Mesenchymal stem cell (in vitro differentiated cells and primary cell): ENCODE measurements around the gene FTO.
A peak's percentile ranks its signal among the peaks of the same experiment; 100 is the strongest.

Experiments used
- DNase-seq: peaks from one replicate; pipeline ENCODE4 v3.0.0-alpha.2; 2013
- H2AFZ ChIP-seq: one replicate; pipeline ENCODE4 v1.6.1; 2013; ENCODE audit warnings: low read depth, mild to moderate bottlenecking, control low read depth, inconsistent platforms, low read length, moderate library complexity
- H2AK5ac ChIP-seq: 2 replicates; pipeline ENCODE4 v1.6.1; 2013; ENCODE audit warnings: low read length, moderate library complexity, mild to moderate bottlenecking, inconsistent platforms; ENCODE audit not compliant: severe bottlenecking
- H2BK120ac ChIP-seq: one replicate; pipeline ENCODE4 v1.6.1; 2013; ENCODE audit warnings: low read depth, mild to moderate bottlenecking, inconsistent platforms, low read length, moderate library complexity
- H2BK12ac ChIP-seq, 2 experiments: one replicate each; pipeline ENCODE4 v1.6.1; 2013; ENCODE audit warnings: inconsistent platforms in 2 of 2, low read length in 2 of 2, mild to moderate bottlenecking in 2 of 2, moderate library complexity in 2 of 2, control low read depth in 1 of 2
- H2BK15ac ChIP-seq: one replicate; pipeline ENCODE4 v1.6.1; 2013; ENCODE audit warnings: mild to moderate bottlenecking, low read depth, inconsistent platforms; ENCODE audit not compliant: poor library complexity, severe bottlenecking
- H2BK5ac ChIP-seq: 2 replicates; pipeline ENCODE4 v1.6.1; 2013; ENCODE audit warnings: low read depth, mild to moderate bottlenecking, low read length, control low read depth, inconsistent platforms; ENCODE audit not compliant: poor library complexity, severe bottlenecking
- H3K14ac ChIP-seq, 2 experiments: one replicate each; pipeline ENCODE4 v1.6.1; 2013; ENCODE audit warnings: inconsistent platforms in 2 of 2, low read length in 2 of 2, control low read depth in 1 of 2, mild to moderate bottlenecking in 1 of 2, moderate library complexity in 1 of 2
- H3K18ac ChIP-seq, 2 experiments: one replicate each; pipeline ENCODE4 v1.6.1; 2013; ENCODE audit warnings: inconsistent platforms in 2 of 2, low read length in 2 of 2, control low read depth in 1 of 2, low read depth in 1 of 2, mild to moderate bottlenecking in 1 of 2
- H3K23ac ChIP-seq, 2 experiments: one replicate each; pipeline ENCODE4 v1.6.1; 2013; ENCODE audit warnings: inconsistent platforms in 2 of 2, low read length in 2 of 2, mild to moderate bottlenecking in 2 of 2, moderate library complexity in 2 of 2, control low read depth in 1 of 2
- H3K27ac ChIP-seq: 2 replicates; pipeline ENCODE4 v1.5.1; 2013; ENCODE audit warnings: mild to moderate bottlenecking, moderate library complexity, low read length, control low read depth, inconsistent platforms; ENCODE audit not compliant: poor library complexity, severe bottlenecking
- H3K27me3 ChIP-seq, 2 experiments: 2 replicates each; pipeline versions ENCODE4 v1.6.1 to v1.7.0; 2013; ENCODE audit warnings: low read length in 2 of 2, mild to moderate bottlenecking in 2 of 2, moderate library complexity in 2 of 2, control low read depth in 1 of 2, inconsistent platforms in 1 of 2; ENCODE audit not compliant: control insufficient read depth in 1 of 2, insufficient read depth in 1 of 2
- H3K36me3 ChIP-seq, 2 experiments: 2 replicates each; pipeline versions ENCODE4 v1.6.1 to v1.7.0; 2013; ENCODE audit warnings: low read length in 2 of 2, control low read depth in 1 of 2, inconsistent platforms in 1 of 2, low read depth in 1 of 2, mild to moderate bottlenecking in 1 of 2; ENCODE audit not compliant: insufficient read depth in 2 of 2, control insufficient read depth in 1 of 2
- H3K4ac ChIP-seq, 2 experiments: one replicate each; pipeline ENCODE4 v1.6.1; 2013; ENCODE audit warnings: inconsistent platforms in 2 of 2, low read length in 2 of 2, mild to moderate bottlenecking in 2 of 2, moderate library complexity in 2 of 2, control low read depth in 1 of 2, low read depth in 1 of 2
- H3K4me1 ChIP-seq: 2 replicates; pipeline ENCODE4 v1.6.1; 2013; ENCODE audit warnings: low read depth, low read length, control low read depth; ENCODE audit not compliant: control insufficient read depth, insufficient read depth
- H3K4me2 ChIP-seq: 2 replicates; pipeline ENCODE4 v1.6.1; 2013; ENCODE audit warnings: low read length, mild to moderate bottlenecking, inconsistent platforms; ENCODE audit not compliant: poor library complexity, severe bottlenecking
- H3K4me3 ChIP-seq, 2 experiments: 2 replicates each; pipeline versions ENCODE4 v1.5.1 to v1.7.0; 2013; ENCODE audit warnings: low read length in 2 of 2, mild to moderate bottlenecking in 2 of 2, control low read depth in 1 of 2, low read depth in 1 of 2; ENCODE audit not compliant: insufficient read depth in 1 of 2
- H3K79me1 ChIP-seq: replicated peaks from 2 replicates; pipeline ENCODE4 v1.6.1; 2013; ENCODE audit warnings: mild to moderate bottlenecking, control low read depth, low read length, inconsistent platforms; ENCODE audit not compliant: poor library complexity, severe bottlenecking
- H3K9ac ChIP-seq: 2 replicates; pipeline ENCODE4 v1.7.0; 2013; ENCODE audit warnings: mild to moderate bottlenecking, low read length, moderate library complexity
- H3K9me3 ChIP-seq: 2 replicates; pipeline ENCODE4 v1.7.0; 2013; ENCODE audit warnings: mild to moderate bottlenecking, low read length; ENCODE audit not compliant: control insufficient read depth
- H4K8ac ChIP-seq: one replicate; pipeline ENCODE4 v1.6.1; 2013; ENCODE audit warnings: inconsistent platforms, mild to moderate bottlenecking, low read length, moderate library complexity
- H4K91ac ChIP-seq: one replicate; pipeline ENCODE4 v1.6.1; 2013; ENCODE audit warnings: mild to moderate bottlenecking, low read length, inconsistent platforms
- WGBS: methylation state at CpG from one replicate; pipeline ENCODE4 v1.1.7; 2013; ENCODE audit warnings: mixed read lengths; 5-methylcytosine and 5-hydroxymethylcytosine counted together

FTO gene

DNA sequence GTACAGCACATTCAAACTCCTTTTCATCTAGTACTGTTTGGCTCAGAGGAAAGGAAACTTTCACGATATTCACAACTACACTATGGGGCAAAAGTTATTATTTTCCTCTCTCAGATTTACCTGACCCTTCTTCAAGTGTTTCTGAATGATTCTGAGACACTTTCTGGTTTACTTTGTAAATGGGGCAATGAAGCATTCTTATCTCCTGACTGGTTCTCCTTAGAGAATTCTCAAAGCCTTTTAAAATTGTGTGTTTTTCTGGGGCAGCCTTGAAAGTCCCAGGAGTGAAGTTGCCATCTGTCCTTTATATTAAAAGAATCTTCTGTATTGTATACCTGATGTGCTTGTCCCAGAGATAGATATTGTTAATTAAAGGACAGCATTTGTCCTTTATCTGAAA, 264.9 kb downstream of the FTO start:
- H2BK5ac ChIP-seq, result no peak overlapping the region
- peaks cover 11% of the 10 kb centered on the region for H3K79me1 ChIP-seq
- peak overlapping the region; percentile 13 for H3K27ac ChIP-seq
- H4K91ac ChIP-seq, result no peak overlapping the region
- DNase-seq, result no peak
- no peak overlapping the region for H3K18ac ChIP-seq
- H3K4me1 ChIP-seq, result no peaks in the 10 kb centered on the region
- WGBS, result no CpG with 5 or more reads among the region's 1 CpG
- no peak overlapping the region for H4K8ac ChIP-seq
- H3K14ac ChIP-seq, result no peak overlapping the region
- peaks cover 0 to 2% of the 10 kb centered on the region in 2 experiments for H3K36me3 ChIP-seq
- no peaks in the 10 kb centered on the region for H3K9me3 ChIP-seq
- no peak overlapping the region for H2BK12ac ChIP-seq
- H3K9ac ChIP-seq, result peak overlapping the region; percentile 4
- H2AK5ac ChIP-seq, result no peak overlapping the region
- no peak overlapping the region for H2BK15ac ChIP-seq
- H3K4ac ChIP-seq, result no peak overlapping the region
- H3K23ac ChIP-seq, result no peak overlapping the region
- H3K27me3 ChIP-seq, result no peaks in the 10 kb centered on the region
- H3K4me2 ChIP-seq, result no peak overlapping the region
- H3K4me3 ChIP-seq, result no peak overlapping the region
- H2AFZ ChIP-seq, result no peak overlapping the region
- H2BK120ac ChIP-seq, result no peak overlapping the region

DNA sequence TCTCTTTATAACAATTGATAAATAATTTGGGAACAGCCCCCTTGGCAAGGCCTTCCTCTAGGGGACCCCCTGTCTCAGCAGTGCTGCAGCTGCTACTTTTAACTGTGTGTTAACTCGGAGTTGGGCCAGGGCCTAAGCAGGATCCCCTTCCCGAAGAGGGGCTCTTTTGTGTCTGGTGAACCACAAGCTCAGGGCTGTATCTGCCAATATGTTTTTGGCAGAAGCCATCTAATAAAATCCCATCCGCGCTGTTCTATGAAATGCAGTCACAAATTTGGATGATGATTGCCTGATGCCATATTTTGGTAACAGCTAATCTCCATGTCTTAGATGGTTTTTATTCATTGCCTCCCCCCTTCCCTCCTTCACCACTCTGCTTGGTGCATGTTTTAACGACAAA, 267.7 kb downstream of the FTO start:
- Histone ChIP-seq H4K8ac (no peak overlapping the region), H3K18ac (no peak overlapping the region), H3K4me3 (no peak overlapping the region), H2BK12ac (no peak overlapping the region), H3K4me2 (no peak overlapping the region), H2AFZ (no peak overlapping the region), H3K14ac (no peak overlapping the region), H3K27me3 (no peaks in the 10 kb centered on the region), H3K23ac (no peak overlapping the region), H2BK15ac (no peak overlapping the region), H3K4me1 (no peaks in the 10 kb centered on the region), H3K79me1 (peaks cover 11% of the 10 kb centered on the region), H2BK120ac (no peak overlapping the region), H3K27ac (no peak overlapping the region), H3K36me3 (peaks cover 0 to 2% of the 10 kb centered on the region in 2 experiments), H3K9ac (no peak overlapping the region), H2AK5ac (no peak overlapping the region), H2BK5ac (no peak overlapping the region), H3K4ac (no peak overlapping the region), H4K91ac (no peak overlapping the region), H3K9me3 (no peaks in the 10 kb centered on the region)
- WGBS, result 100% methylated on average over 4 of the region's 5 CpGs
- DNase-seq, result no peak

DNA sequence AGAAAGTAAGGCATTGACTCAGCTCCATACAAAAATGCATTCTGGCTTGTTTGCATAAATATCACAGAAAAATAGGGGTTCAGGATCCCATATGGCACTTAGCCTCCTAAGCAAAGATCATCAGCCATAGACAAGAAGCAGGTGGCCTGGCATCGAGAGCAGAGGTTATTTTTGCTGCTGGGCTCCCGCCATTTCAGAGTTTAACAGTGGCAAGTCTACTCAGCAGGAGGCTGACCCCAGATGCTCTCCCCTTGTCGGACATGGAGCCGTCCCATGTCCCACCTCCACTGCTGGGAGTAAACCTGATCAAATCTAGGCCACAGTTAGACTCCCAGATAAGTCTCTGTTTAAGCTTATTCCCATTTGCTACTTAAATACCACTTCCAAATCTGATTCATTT, 269.1 kb downstream of the FTO start:
- no peak overlapping the region for H3K14ac ChIP-seq
- no peak overlapping the region for H2AFZ ChIP-seq
- DNase-seq, result no peak
- H2BK5ac ChIP-seq, result no peak overlapping the region
- no peak overlapping the region for H3K9ac ChIP-seq
- no peak overlapping the region for H2BK15ac ChIP-seq
- H3K9me3 ChIP-seq, result no peaks in the 10 kb centered on the region
- no peak overlapping the region for H3K4me2 ChIP-seq
- H2BK12ac ChIP-seq, result no peak overlapping the region
- H3K36me3 ChIP-seq, result peaks cover 0 to 2% of the 10 kb centered on the region in 2 experiments
- no peak overlapping the region for H2BK120ac ChIP-seq
- H3K27ac ChIP-seq, result no peak overlapping the region
- 97% methylated on average over 4 of the region's 4 CpGs for WGBS
- no peak overlapping the region for H3K23ac ChIP-seq
- H3K4me3 ChIP-seq, result no peak overlapping the region
- H2AK5ac ChIP-seq, result no peak overlapping the region
- no peak overlapping the region for H4K8ac ChIP-seq
- H3K27me3 ChIP-seq, result no peaks in the 10 kb centered on the region
- H3K4me1 ChIP-seq, result no peaks in the 10 kb centered on the region
- H3K79me1 ChIP-seq, result peaks cover 9% of the 10 kb centered on the region
- no peak overlapping the region for H3K18ac ChIP-seq
- H3K4ac ChIP-seq, result no peak overlapping the region
- H4K91ac ChIP-seq, result no peak overlapping the region

- Histone ChIP-seq H2AK5ac (no peak overlapping the region), H3K4me2 (no peak overlapping the region), H3K18ac (no peak overlapping the region), H2AFZ (no peak overlapping the region), H2BK5ac (no peak overlapping the region), H3K9me3 (no peaks in the 10 kb centered on the region), H3K23ac (no peak overlapping the region), H3K27me3 (no peaks in the 10 kb centered on the region), H2BK120ac (no peak overlapping the region), H3K14ac (no peak overlapping the region), H3K36me3 (peaks cover 0 to 2% of the 10 kb centered on the region in 2 experiments), H2BK15ac (no peak overlapping the region), H4K91ac (no peak overlapping the region), H3K27ac (no peak overlapping the region), H4K8ac (no peak overlapping the region), H3K4me1 (no peaks in the 10 kb centered on the region), H3K4me3 (no peak overlapping the region), H3K9ac (no peak overlapping the region), H3K4ac (no peak overlapping the region), H2BK12ac (no peak overlapping the region), H3K79me1 (peaks cover 9% of the 10 kb centered on the region)
- DNase-seq, result peak; percentile 66
- 97% methylated on average over 3 of the region's 4 CpGs for WGBS
Measured at GRCh38 chr16:53974484-53975080, 270.6 kb downstream of the FTO start.
